Esophagus squamous epithelium (tissue), 5 donors: ENCODE measurements around the gene CABP4. TPM values are rescaled to one million over a fixed set of nuclear protein-coding genes. Genes with fewer than 3 reads are reported as not detected.
"Not testable (repeated sequence)": the region's sequence is repeated elsewhere in the genome, so short reads cannot be mapped to it uniquely, and the experiment has no call there.

Source experiments
- DNase-seq: peaks from one replicate; lab custom pipeline; 2025; lab: John Stamatoyannopoulos, UW
- H3K27ac ChIP-seq, 4 donors: fragments of 200-600 bp; sonication (generic); one replicate each; pipeline ENCODE4 v1.5.1; 2016 to 2019; ENCODE audit warnings: mild to moderate bottlenecking in 1 of 4
- H3K27me3 ChIP-seq, 4 donors: fragments of 200-600 bp; sonication (generic); 1 replicate in 3 of 4; 2 replicates in 1 of 4; pipeline versions ENCODE4 v1.5.1 to v1.6.0; 2017 to 2021; ENCODE audit warnings: antibody characterized with exemption in 1 of 4
- H3K36me3 ChIP-seq, 3 donors: fragments of 200-600 bp; sonication (generic); one replicate each; pipeline ENCODE4 v1.5.1; 2016 to 2019
- H3K4me1 ChIP-seq, 3 donors: fragments of 200-600 bp; sonication (generic); one replicate each; pipeline ENCODE4 v1.5.1; 2017 to 2019
- H3K4me3 ChIP-seq, 4 donors: fragments of 200-600 bp; sonication (generic); 1 replicate in 3 of 4; 2 replicates in 1 of 4; pipeline ENCODE4 v1.5.1; 2016 to 2019; ENCODE audit warnings: mild to moderate bottlenecking in 2 of 4, moderate library complexity in 1 of 4
- H3K9me3 ChIP-seq, 3 donors: fragments of 200-600 bp; sonication (generic); one replicate each; pipeline ENCODE4 v1.5.1; 2016 to 2019
- POLR2A ChIP-seq, 4 donors: fragments of 450-650 bp; IDR thresholded peaks; one replicate each; pipeline ENCODE4 v1.6.1; 2017; ENCODE audit warnings: antibody characterized with exemption in 4 of 4, mild to moderate bottlenecking in 4 of 4, moderate library complexity in 3 of 4
- WGBS, 2 donors: methylation state at CpG; one replicate each; pipeline ENCODE4 v1.1.5; 2018; 5-methylcytosine and 5-hydroxymethylcytosine counted together
- intact Hi-C: fragments of 100-400 bp; cut with DNase I; formaldehyde crosslinking; loops from one replicate; pipeline ENCODE4 v1.15.0; 2022
- total RNA-seq, 4 donors: library from RNA; depleted of rRNA; stranded (reverse); fragments of >200 nt; gene quantifications; one replicate each; pipeline ENCODE4 v1.1.0, GENCODE V29; 2016
- TF ChIP-seq, protein P1 (sequence below), 6 experiments: fragments of 450-650 bp in 4 of 6; fragments of 200-600 bp in 2 of 6; sonication (generic) in 2 of 6; IDR thresholded peaks; one replicate each; pipeline ENCODE4 v1.5.1; 2016 to 2019; ENCODE audit warnings: antibody characterized with exemption in 6 of 6, mild to moderate bottlenecking in 4 of 6, moderate library complexity in 4 of 6
- donor health status: DM: yes; HTN: yes; CAD: no.

Gene CABP4
- total RNA-seq, 4 donors from 2014 or later, result 0.38 TPM; not detected in 3

DNA sequence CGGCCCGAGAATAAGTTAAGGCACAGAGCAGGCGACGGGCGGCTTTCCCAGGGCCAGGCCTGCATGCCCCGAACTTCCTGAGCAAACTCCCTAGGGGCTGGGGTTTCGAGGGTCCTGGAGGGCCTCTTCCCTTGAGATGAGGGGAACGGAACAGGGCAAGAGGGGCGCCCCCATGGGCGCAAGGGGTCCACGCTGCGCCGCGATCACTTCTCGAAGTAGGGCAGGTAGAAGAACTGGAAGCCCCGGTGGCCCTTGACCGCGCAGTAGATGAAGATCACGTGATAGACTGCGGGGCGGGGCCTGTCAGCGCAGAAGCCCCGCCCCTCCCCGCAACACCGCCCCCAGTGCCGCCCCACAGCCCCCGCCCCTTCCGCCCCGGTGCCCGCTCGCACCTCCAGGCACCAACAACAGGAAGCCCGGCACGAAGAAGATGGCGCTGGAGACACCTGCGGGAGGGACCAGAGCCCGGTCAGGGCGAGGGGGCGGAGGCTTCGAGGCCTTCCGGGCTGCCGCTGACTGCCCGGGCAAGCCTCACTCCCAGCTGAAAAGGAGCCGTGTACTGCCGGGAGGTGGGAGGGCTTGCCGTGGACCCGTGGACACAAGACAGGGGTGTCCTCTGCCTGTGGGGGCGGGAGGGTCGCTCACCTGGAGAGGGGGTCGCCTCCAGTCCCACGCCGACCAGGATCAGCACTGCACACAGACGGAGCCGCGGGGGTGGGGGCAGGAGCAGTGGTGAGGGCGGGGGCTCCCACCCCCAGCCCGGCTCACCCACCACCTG is 9.4 kb downstream of the CABP4 start:
- intact Hi-C loops, result no loop called here
- Histone ChIP-seq H3K27ac (peak overlapping the region; percentile 93 to 98 (median 96)), H3K9me3 (no peaks in the 10 kb centered on the region), H3K27me3 (no peaks in the 10 kb centered on the region), H3K36me3 (peaks cover 0 to 21% (median 0%) of the 10 kb centered on the region in 3 donors), H3K4me1 (peaks cover 34 to 67% (median 38%) of the 10 kb centered on the region in 3 donors), H3K4me3 (peak overlapping the region; percentile 35 to 75 (median 48))
- peak in 2 of 4 donors; percentile 8 to 73 for TF ChIP-seq POLR2A (IDR thresholded peaks at IDR 0.05)
- TF ChIP-seq, protein P1, sequence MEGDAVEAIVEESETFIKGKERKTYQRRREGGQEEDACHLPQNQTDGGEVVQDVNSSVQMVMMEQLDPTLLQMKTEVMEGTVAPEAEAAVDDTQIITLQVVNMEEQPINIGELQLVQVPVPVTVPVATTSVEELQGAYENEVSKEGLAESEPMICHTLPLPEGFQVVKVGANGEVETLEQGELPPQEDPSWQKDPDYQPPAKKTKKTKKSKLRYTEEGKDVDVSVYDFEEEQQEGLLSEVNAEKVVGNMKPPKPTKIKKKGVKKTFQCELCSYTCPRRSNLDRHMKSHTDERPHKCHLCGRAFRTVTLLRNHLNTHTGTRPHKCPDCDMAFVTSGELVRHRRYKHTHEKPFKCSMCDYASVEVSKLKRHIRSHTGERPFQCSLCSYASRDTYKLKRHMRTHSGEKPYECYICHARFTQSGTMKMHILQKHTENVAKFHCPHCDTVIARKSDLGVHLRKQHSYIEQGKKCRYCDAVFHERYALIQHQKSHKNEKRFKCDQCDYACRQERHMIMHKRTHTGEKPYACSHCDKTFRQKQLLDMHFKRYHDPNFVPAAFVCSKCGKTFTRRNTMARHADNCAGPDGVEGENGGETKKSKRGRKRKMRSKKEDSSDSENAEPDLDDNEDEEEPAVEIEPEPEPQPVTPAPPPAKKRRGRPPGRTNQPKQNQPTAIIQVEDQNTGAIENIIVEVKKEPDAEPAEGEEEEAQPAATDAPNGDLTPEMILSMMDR (IDR thresholded peaks at IDR 0.05), result peak in 1 of 6 experiments; percentile 6
- DNase-seq, result peak; percentile 72
- 12 to 44% methylated on average over 5 to 8 of the region's 56 CpGs for WGBS, 2 donors

DNA sequence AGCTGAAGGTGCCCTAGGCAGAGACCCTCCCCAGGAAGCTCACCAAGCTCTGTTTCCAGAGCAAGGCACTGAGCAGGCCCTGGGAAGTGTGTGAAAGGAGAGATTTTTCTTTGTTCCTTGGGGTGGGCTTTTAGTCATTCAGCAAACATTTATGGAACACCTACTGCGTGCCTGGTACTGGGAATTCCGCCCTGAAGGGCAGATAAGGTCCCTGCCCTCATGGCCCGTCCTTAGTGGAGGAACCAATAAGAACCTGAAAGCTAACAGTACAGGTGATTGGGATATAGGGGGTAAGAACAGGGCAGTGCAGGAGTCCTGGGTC is 10.0 kb downstream of the CABP4 start:
- peaks cover 37 to 67% (median 38%) of the 10 kb centered on the region in 3 donors for H3K4me1 ChIP-seq
- H3K9me3 ChIP-seq, result no peaks in the 10 kb centered on the region
- 0 to 40% methylated on average over 3 of the region's 3 CpGs for WGBS, 2 donors
- H3K27me3 ChIP-seq, result no peaks in the 10 kb centered on the region
- H3K4me3 ChIP-seq, result peak overlapping the region; percentile 35 to 75 (median 48)
- H3K27ac ChIP-seq, result peak overlapping the region; percentile 93 to 98 (median 96)
- TF ChIP-seq, protein P1 (IDR thresholded peaks at IDR 0.05), result no peak
- TF ChIP-seq POLR2A (IDR thresholded peaks at IDR 0.05), result no peak
- DNase-seq, result no peak
- intact Hi-C loops, result no loop called here
- peaks cover 0 to 21% (median 0%) of the 10 kb centered on the region in 3 donors for H3K36me3 ChIP-seq

DNA sequence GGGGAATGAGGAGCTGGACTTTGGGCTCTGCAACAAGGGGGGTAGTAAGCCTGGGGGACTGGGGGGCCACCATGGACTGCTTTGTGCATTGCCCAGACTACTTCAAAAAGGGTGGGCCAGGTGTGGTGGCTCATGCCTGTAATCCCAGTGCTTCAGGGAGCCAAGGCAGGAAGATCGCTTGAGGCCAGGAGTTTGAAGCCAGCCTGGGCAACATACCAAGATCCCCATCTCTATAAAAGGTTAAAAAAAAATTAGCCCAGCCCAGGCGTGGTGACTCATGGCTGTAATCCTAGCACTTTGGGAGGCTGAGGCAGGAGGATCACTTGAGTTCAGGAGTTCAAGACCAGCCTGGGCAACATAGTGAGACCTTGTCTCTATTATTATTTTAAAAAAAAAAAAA is 10.4 kb downstream of the CABP4 start:
- Histone ChIP-seq H3K4me1 (peaks cover 37 to 63% (median 38%) of the 10 kb centered on the region in 3 donors), H3K36me3 (peaks cover 0 to 21% (median 0%) of the 10 kb centered on the region in 3 donors), H3K4me3 (peak overlapping the region in 3 of 4 donors; percentile 47 to 75 (median 50)), H3K27ac (peak overlapping the region; percentile 93 to 98 (median 96))
- intact Hi-C loops, H3K27me3 ChIP-seq, H3K9me3 ChIP-seq, DNase-seq: not testable (repeated sequence)
- 48 to 50% methylated on average over 1 to 2 of the region's 2 CpGs for WGBS, 2 donors

DNA sequence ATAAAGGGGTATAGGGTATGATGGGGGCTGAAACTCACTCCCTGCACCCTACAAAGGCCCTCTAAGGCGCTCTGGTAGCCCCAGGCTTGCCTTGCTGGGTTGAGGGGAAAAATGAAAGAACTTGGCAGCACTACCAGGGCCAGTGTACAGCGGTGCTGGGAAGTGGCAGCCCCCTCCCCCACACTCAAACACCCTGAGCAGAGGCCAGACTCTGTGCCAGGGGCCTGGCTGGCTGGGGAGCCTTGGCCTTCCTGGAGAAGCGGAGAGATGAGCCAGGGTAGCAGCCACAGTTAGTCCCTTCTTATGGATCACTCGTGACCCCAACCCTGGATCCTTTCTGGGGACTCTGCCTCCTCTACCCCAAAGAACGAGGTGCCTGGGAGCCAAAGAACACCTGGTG is 11.2 kb downstream of the CABP4 start:
- no peak overlapping the region for H3K4me3 ChIP-seq
- intact Hi-C loops, result no loop called here
- TF ChIP-seq POLR2A (IDR thresholded peaks at IDR 0.05), result no peak
- TF ChIP-seq, protein P1 (IDR thresholded peaks at IDR 0.05), result no peak
- H3K27me3 ChIP-seq, result no peaks in the 10 kb centered on the region
- DNase-seq, result no peak
- H3K9me3 ChIP-seq, result no peaks in the 10 kb centered on the region
- peak overlapping the region in 3 of 4 donors; percentile 96 to 97 (median 96) for H3K27ac ChIP-seq
- WGBS, 2 donors, result 60 to 93% methylated on average over 1 to 4 of the region's 5 CpGs
- H3K36me3 ChIP-seq, result peaks cover 0 to 21% (median 0%) of the 10 kb centered on the region in 3 donors
- H3K4me1 ChIP-seq, result peaks cover 37 to 62% (median 38%) of the 10 kb centered on the region in 3 donors

DNA sequence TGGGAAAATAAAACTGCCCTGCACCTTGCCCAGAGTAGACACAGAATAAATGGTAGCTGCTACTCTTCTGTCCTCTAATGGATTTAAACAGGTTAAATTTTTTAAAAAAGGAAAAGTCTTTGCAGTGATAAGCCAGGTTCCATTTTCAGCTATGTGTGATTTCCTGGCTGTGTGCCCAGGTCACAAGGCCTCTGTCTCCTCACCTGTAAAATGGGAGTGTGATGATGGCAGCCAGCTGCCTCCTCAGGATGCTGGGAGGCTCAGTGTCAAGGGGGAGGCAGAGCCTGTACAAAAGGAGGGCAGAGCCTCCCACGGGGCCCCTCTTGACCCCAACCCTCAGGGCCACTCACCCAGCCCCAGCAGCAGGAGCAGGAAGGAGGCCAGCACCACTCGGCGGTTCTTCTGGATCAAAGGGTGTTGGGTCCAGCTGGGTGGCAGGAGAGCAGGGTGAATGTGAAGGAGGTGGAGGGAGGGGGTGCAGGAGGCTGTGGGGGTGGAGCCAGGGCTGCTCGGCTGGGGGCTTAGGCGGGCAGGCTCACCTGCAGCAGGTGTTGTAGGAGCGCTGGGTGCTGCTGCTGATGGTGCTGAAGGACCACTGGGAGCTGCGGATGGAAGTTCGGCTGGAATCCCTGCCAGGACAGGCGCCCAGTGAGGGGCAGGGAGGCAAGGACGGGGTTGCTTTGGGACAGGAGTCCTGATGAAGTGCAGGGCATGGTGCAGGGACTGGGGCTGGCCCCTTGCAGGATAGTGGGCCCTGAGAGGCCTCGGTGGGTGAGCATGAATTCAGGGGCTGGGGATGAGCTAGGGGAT is 12.0 kb downstream of the CABP4 start:
- Histone ChIP-seq H3K27me3 (no peaks in the 10 kb centered on the region), H3K4me1 (peaks cover 37 to 62% (median 38%) of the 10 kb centered on the region in 3 donors), H3K4me3 (peak overlapping the region; percentile 84 to 94 (median 86)), H3K36me3 (peaks cover 0 to 21% (median 0%) of the 10 kb centered on the region in 3 donors), H3K9me3 (no peaks in the 10 kb centered on the region), H3K27ac (peak overlapping the region; percentile 94 to 97 (median 96))
- 55 to 71% methylated on average over 7 to 9 of the region's 11 CpGs for WGBS, 2 donors
- intact Hi-C loops, result no loop called here
- DNase-seq, result no peak
- TF ChIP-seq POLR2A (IDR thresholded peaks at IDR 0.05), result no peak
- TF ChIP-seq, protein P1 (IDR thresholded peaks at IDR 0.05), result no peak
